Measurements from ENCODE around the gene ATP1B3.

DNA sequence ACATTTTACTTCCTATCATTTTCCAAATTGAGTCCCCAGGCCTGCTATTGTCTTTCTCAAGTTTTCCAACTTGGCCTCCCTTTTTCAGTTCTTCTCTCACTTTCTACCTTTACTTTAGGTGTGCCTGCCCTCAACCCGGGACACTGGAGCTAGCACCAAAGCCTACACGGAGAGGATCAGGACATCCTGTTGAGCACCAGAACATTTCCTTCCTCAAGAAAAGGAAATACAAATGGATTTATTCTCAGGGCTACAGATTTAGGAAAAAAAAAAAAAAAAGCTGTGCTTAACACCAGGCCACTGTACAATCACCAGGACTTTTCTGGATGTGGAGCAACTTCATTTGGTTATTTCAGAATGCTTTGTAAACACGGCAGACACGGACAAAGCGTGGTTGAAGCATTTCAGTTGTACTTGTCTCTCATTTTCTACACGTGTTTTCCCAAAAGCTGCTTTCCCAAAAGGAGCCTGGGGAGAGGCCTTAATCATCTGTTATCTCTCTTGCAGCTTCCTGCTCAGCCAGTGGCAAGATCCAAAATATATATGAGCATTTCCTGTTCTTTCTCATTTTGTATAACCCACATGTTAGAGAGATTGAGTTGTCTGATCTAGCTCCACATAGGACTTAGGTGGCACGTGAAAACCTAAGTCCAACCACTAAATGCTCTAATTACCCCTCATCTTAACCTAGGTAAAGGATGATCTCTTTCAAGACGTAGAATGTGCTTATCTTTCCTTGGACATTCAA, 15.5 kb upstream of the ATP1B3 start:
- TF ChIP-seq POLR2AphosphoS5 (IDR thresholded peaks at IDR 0.05) (no peak), EP300 (conservative IDR thresholded peaks at IDR 0.05; ENCODE audit: poor library complexity, severe bottlenecking) (no peak), EZH2 (IDR thresholded peaks at IDR 0.05; ENCODE audit: borderline replicate concordance, insufficient read depth, low read length, poor library complexity, severe bottlenecking) (no peak), RAD21 (conservative IDR thresholded peaks at IDR 0.05) (no peak), SMC3 (conservative IDR thresholded peaks at IDR 0.05; ENCODE audit: poor library complexity) (no peak), MXI1 (conservative IDR thresholded peaks at IDR 0.05; ENCODE audit: poor library complexity, severe bottlenecking) (no peak)
- TF ChIP-seq, protein P1, sequence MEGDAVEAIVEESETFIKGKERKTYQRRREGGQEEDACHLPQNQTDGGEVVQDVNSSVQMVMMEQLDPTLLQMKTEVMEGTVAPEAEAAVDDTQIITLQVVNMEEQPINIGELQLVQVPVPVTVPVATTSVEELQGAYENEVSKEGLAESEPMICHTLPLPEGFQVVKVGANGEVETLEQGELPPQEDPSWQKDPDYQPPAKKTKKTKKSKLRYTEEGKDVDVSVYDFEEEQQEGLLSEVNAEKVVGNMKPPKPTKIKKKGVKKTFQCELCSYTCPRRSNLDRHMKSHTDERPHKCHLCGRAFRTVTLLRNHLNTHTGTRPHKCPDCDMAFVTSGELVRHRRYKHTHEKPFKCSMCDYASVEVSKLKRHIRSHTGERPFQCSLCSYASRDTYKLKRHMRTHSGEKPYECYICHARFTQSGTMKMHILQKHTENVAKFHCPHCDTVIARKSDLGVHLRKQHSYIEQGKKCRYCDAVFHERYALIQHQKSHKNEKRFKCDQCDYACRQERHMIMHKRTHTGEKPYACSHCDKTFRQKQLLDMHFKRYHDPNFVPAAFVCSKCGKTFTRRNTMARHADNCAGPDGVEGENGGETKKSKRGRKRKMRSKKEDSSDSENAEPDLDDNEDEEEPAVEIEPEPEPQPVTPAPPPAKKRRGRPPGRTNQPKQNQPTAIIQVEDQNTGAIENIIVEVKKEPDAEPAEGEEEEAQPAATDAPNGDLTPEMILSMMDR (IDR thresholded peaks at IDR 0.05; ENCODE audit: poor library complexity, severe bottlenecking): no peak
- TF ChIP-seq, protein P2, sequence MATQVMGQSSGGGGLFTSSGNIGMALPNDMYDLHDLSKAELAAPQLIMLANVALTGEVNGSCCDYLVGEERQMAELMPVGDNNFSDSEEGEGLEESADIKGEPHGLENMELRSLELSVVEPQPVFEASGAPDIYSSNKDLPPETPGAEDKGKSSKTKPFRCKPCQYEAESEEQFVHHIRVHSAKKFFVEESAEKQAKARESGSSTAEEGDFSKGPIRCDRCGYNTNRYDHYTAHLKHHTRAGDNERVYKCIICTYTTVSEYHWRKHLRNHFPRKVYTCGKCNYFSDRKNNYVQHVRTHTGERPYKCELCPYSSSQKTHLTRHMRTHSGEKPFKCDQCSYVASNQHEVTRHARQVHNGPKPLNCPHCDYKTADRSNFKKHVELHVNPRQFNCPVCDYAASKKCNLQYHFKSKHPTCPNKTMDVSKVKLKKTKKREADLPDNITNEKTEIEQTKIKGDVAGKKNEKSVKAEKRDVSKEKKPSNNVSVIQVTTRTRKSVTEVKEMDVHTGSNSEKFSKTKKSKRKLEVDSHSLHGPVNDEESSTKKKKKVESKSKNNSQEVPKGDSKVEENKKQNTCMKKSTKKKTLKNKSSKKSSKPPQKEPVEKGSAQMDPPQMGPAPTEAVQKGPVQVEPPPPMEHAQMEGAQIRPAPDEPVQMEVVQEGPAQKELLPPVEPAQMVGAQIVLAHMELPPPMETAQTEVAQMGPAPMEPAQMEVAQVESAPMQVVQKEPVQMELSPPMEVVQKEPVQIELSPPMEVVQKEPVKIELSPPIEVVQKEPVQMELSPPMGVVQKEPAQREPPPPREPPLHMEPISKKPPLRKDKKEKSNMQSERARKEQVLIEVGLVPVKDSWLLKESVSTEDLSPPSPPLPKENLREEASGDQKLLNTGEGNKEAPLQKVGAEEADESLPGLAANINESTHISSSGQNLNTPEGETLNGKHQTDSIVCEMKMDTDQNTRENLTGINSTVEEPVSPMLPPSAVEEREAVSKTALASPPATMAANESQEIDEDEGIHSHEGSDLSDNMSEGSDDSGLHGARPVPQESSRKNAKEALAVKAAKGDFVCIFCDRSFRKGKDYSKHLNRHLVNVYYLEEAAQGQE (IDR thresholded peaks at IDR 0.05; ENCODE audit: borderline replicate concordance): no peak

Measured in neural cell (in vitro differentiated cells).